GM23338 (cell line): ENCODE results near the gene MYO1E. TPM values are rescaled to one million over a fixed set of nuclear protein-coding genes. Genes with fewer than 3 reads are reported as not detected.

Source experiments
- ATAC-seq: fragments of 200-7000 bp; cut with Tn5 transposase; 3 replicates; pipeline ENCODE4 v1.9.1; 2020
- DNase-seq: peaks from one replicate; pipeline ENCODE4 v3.0.0-alpha.2; 2015; ENCODE audit warnings: low spot score
- H2AFZ ChIP-seq: fragments of 200-600 bp; sonication (generic); 2 replicates; pipeline ENCODE4 v1.8.0; 2016; ENCODE audit warnings: antibody characterized with exemption, mild to moderate bottlenecking, moderate library complexity
- H3F3A ChIP-seq: fragments of 200-600 bp; sonication (generic); replicated peaks from 2 replicates; pipeline ENCODE4 v1.8.0; 2017; ENCODE audit warnings: antibody characterized with exemption, mixed run types, low read depth
- H3K27ac ChIP-seq: fragments of 200-600 bp; sonication (generic); 2 replicates; pipeline ENCODE4 v1.6.1; 2016; ENCODE audit warnings: low read depth
- H3K27me3 ChIP-seq: fragments of 200-600 bp; sonication (generic); 2 replicates; pipeline ENCODE4 v1.8.0; 2016; ENCODE audit warnings: mild to moderate bottlenecking, mixed run types, moderate library complexity; ENCODE audit not compliant: insufficient read depth
- H3K36me3 ChIP-seq: fragments of 200-600 bp; sonication (generic); 2 replicates; pipeline ENCODE4 v1.8.0; 2016; ENCODE audit warnings: mild to moderate bottlenecking; ENCODE audit not compliant: insufficient read depth
- H3K4me1 ChIP-seq: fragments of 200-600 bp; sonication (generic); 2 replicates; pipeline ENCODE4 v1.8.0; 2016; ENCODE audit warnings: mild to moderate bottlenecking, moderate library complexity; ENCODE audit not compliant: insufficient read depth
- H3K4me2 ChIP-seq: fragments of 200-600 bp; sonication (generic); 2 replicates; pipeline ENCODE4 v1.7.1; 2017; ENCODE audit warnings: mixed run types
- H3K4me3 ChIP-seq: fragments of 200-600 bp; sonication (generic); 2 replicates; pipeline ENCODE4 v1.6.1; 2016; ENCODE audit warnings: mixed run types
- H3K79me2 ChIP-seq: fragments of 200-600 bp; sonication (generic); replicated peaks from 2 replicates; pipeline ENCODE4 v1.8.0; 2017; ENCODE audit warnings: mild to moderate bottlenecking; ENCODE audit not compliant: insufficient read depth
- H3K9me2 ChIP-seq: fragments of 200-600 bp; sonication (generic); 2 replicates; pipeline ENCODE4 v1.8.0; 2017; ENCODE audit not compliant: insufficient read depth
- H4K20me1 ChIP-seq: fragments of 200-600 bp; sonication (generic); replicated peaks from 2 replicates; pipeline ENCODE4 v1.8.0; 2017; ENCODE audit warnings: mild to moderate bottlenecking; ENCODE audit not compliant: insufficient read depth
- H3K27ac Mint-ChIP-seq: 2 replicates; pipeline ENCODE4 v1.8.0; 2020; ENCODE audit warnings: inconsistent platforms, mild to moderate bottlenecking, moderate library complexity, mixed read lengths
- H3K27me3 Mint-ChIP-seq: 3 replicates; pipeline ENCODE4 v1.8.0; 2022; ENCODE audit warnings: low read depth, mild to moderate bottlenecking, moderate library complexity, mixed read lengths, inconsistent platforms; ENCODE audit not compliant: insufficient read depth, poor library complexity
- H3K36me3 Mint-ChIP-seq: 3 replicates; pipeline ENCODE4 v1.8.0; 2021; ENCODE audit warnings: low read depth, mild to moderate bottlenecking, inconsistent platforms, moderate library complexity, mixed read lengths
- H3K4me1 Mint-ChIP-seq: 3 replicates; pipeline ENCODE4 v1.8.0; 2020; ENCODE audit warnings: mild to moderate bottlenecking, inconsistent platforms, mixed read lengths
- H3K4me3 Mint-ChIP-seq: 3 replicates; pipeline ENCODE4 v1.8.0; 2021; ENCODE audit warnings: moderate library complexity, mild to moderate bottlenecking, inconsistent platforms, mixed read lengths
- H3K9me3 Mint-ChIP-seq: 3 replicates; pipeline ENCODE4 v1.8.0; 2020; ENCODE audit warnings: moderate library complexity, mild to moderate bottlenecking, inconsistent platforms, mixed read lengths
- EZH2phosphoT487 ChIP-seq: fragments of 200-600 bp; sonication (generic); IDR thresholded peaks from one replicate; pipeline ENCODE4 v1.8.1; 2018; ENCODE audit warnings: antibody characterized with exemption; ENCODE audit not compliant: unreplicated experiment
- JUNB ChIP-seq: IDR thresholded peaks from one replicate; pipeline ENCODE4 v1.6.1; 2016; ENCODE audit warnings: antibody characterized with exemption; ENCODE audit not compliant: unreplicated experiment
- STAT1 ChIP-seq: IDR thresholded peaks from one replicate; pipeline ENCODE4 v1.6.1; 2016; ENCODE audit warnings: antibody characterized with exemption; ENCODE audit not compliant: unreplicated experiment
- ZNF331 ChIP-seq: fragments of 250-450 bp; sonication (Bioruptor Pico); IDR thresholded peaks from 2 replicates; pipeline ENCODE4 v1.5.0; 2020; ENCODE audit warnings: low read depth, mild to moderate bottlenecking, moderate library complexity
- polyA plus RNA-seq: library from polyadenylated mRNA; unstranded; fragments of >200 nt; fragmentation: Nextera tagmentation; extraction: Ambion mirVana; gene quantifications from 2 replicates; pipeline ENCODE4 v1.2.1, GENCODE V29; 2016
- total RNA-seq: library from RNA; depleted of rRNA; stranded (reverse); fragments of >200 nt; shearing (Covaris generic); gene quantifications from 2 replicates; pipeline ENCODE4 v1.2.3, GENCODE V29; 2014
- TF ChIP-seq, protein P1 (sequence below): fragments of 250-450 bp; sonication (Bioruptor Pico); IDR thresholded peaks from 2 replicates; pipeline ENCODE4 v1.5.0; 2020; ENCODE audit warnings: mild to moderate bottlenecking, moderate library complexity
- TF ChIP-seq, protein P2 (sequence below): IDR thresholded peaks from one replicate; pipeline ENCODE4 v1.6.1; 2018; ENCODE audit warnings: antibody characterized with exemption; ENCODE audit not compliant: unreplicated experiment

MYO1E gene
- total and polyA plus RNA-seq, 2 experiments from 2014 or later, result 68.3 to 131 TPM

DNA sequence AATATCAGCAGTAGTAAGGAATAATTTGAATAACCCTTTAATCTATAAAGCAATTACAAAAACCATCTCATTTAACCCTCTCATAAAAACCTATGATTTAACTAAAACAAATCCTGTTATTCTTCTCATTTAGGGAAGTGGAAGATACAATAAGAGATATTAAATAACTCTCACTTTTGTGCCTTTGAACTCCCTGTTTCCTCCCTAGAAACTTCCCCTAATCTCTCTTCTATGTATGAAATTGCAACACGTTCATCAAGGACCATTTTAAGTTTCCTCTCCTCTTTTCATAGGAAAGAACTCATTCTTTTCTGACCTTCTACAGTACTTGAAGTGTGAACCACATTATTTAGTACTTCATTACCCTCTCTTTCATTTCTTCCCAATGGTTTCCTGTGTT lies 46.5 kb upstream of the MYO1E start:
- ATAC-seq (no peak), DNase-seq (no peak)
- H3K27me3 Mint-ChIP-seq, result peaks cover 2% of the 10 kb centered on the region
- peaks cover 17% of the 10 kb centered on the region for H3K4me1 Mint-ChIP-seq
- Histone ChIP-seq H3K27me3 (no peaks in the 10 kb centered on the region), H3K27ac (no peak overlapping the region), H3K79me2 (no peaks in the 10 kb centered on the region), H3F3A (no peaks in the 10 kb centered on the region), H3K4me2 (no peak overlapping the region), H3K4me3 (no peak overlapping the region), H3K9me2 (0 out of 2 replicates have a peak, but pooled peaks cover 2% of the 10 kb centered on the region), H3K36me3 (no peaks in the 10 kb centered on the region), H4K20me1 (no peaks in the 10 kb centered on the region), H2AFZ (no peak overlapping the region), H3K4me1 (peaks cover 4% of the 10 kb centered on the region; the same call in 1 of the 2 replicates)
- no peaks in the 10 kb centered on the region for H3K9me3 Mint-ChIP-seq
- H3K4me3 Mint-ChIP-seq, result no peak overlapping the region
- TF ChIP-seq STAT1, result no peak
- no peak for TF ChIP-seq JUNB
- no peak for TF ChIP-seq ZNF331 (CRISPR knock-in tag)
- TF ChIP-seq, protein P1, sequence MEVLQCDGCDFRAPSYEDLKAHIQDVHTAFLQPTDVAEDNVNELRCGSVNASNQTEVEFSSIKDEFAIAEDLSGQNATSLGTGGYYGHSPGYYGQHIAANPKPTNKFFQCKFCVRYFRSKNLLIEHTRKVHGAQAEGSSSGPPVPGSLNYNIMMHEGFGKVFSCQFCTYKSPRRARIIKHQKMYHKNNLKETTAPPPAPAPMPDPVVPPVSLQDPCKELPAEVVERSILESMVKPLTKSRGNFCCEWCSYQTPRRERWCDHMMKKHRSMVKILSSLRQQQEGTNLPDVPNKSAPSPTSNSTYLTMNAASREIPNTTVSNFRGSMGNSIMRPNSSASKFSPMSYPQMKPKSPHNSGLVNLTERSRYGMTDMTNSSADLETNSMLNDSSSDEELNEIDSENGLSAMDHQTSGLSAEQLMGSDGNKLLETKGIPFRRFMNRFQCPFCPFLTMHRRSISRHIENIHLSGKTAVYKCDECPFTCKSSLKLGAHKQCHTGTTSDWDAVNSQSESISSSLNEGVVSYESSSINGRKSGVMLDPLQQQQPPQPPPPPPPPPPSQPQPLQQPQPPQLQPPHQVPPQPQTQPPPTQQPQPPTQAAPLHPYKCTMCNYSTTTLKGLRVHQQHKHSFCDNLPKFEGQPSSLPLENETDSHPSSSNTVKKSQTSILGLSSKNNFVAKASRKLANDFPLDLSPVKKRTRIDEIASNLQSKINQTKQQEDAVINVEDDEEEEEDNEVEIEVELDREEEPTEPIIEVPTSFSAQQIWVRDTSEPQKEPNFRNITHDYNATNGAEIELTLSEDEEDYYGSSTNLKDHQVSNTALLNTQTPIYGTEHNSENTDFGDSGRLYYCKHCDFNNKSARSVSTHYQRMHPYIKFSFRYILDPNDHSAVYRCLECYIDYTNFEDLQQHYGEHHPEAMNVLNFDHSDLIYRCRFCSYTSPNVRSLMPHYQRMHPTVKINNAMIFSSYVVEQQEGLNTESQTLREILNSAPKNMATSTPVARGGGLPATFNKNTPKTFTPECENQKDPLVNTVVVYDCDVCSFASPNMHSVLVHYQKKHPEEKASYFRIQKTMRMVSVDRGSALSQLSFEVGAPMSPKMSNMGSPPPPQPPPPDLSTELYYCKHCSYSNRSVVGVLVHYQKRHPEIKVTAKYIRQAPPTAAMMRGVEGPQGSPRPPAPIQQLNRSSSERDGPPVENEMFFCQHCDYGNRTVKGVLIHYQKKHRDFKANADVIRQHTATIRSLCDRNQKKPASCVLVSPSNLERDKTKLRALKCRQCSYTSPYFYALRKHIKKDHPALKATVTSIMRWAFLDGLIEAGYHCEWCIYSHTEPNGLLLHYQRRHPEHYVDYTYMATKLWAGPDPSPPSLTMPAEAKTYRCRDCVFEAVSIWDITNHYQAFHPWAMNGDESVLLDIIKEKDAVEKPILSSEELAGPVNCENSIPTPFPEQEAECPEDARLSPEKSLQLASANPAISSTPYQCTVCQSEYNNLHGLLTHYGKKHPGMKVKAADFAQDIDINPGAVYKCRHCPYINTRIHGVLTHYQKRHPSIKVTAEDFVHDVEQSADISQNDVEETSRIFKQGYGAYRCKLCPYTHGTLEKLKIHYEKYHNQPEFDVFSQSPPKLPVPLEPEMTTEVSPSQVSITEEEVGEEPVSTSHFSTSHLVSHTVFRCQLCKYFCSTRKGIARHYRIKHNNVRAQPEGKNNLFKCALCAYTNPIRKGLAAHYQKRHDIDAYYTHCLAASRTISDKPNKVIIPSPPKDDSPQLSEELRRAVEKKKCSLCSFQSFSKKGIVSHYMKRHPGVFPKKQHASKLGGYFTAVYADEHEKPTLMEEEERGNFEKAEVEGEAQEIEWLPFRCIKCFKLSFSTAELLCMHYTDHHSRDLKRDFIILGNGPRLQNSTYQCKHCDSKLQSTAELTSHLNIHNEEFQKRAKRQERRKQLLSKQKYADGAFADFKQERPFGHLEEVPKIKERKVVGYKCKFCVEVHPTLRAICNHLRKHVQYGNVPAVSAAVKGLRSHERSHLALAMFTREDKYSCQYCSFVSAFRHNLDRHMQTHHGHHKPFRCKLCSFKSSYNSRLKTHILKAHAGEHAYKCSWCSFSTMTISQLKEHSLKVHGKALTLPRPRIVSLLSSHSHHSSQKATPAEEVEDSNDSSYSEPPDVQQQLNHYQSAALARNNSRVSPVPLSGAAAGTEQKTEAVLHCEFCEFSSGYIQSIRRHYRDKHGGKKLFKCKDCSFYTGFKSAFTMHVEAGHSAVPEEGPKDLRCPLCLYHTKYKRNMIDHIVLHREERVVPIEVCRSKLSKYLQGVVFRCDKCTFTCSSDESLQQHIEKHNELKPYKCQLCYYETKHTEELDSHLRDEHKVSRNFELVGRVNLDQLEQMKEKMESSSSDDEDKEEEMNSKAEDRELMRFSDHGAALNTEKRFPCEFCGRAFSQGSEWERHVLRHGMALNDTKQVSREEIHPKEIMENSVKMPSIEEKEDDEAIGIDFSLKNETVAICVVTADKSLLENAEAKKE (CRISPR knock-in tag), result no peak
- TF ChIP-seq EZH2phosphoT487, result no peak
- TF ChIP-seq, protein P2, sequence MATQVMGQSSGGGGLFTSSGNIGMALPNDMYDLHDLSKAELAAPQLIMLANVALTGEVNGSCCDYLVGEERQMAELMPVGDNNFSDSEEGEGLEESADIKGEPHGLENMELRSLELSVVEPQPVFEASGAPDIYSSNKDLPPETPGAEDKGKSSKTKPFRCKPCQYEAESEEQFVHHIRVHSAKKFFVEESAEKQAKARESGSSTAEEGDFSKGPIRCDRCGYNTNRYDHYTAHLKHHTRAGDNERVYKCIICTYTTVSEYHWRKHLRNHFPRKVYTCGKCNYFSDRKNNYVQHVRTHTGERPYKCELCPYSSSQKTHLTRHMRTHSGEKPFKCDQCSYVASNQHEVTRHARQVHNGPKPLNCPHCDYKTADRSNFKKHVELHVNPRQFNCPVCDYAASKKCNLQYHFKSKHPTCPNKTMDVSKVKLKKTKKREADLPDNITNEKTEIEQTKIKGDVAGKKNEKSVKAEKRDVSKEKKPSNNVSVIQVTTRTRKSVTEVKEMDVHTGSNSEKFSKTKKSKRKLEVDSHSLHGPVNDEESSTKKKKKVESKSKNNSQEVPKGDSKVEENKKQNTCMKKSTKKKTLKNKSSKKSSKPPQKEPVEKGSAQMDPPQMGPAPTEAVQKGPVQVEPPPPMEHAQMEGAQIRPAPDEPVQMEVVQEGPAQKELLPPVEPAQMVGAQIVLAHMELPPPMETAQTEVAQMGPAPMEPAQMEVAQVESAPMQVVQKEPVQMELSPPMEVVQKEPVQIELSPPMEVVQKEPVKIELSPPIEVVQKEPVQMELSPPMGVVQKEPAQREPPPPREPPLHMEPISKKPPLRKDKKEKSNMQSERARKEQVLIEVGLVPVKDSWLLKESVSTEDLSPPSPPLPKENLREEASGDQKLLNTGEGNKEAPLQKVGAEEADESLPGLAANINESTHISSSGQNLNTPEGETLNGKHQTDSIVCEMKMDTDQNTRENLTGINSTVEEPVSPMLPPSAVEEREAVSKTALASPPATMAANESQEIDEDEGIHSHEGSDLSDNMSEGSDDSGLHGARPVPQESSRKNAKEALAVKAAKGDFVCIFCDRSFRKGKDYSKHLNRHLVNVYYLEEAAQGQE, result no peak
- no peak overlapping the region for H3K27ac Mint-ChIP-seq
- no peaks in the 10 kb centered on the region for H3K36me3 Mint-ChIP-seq
